Measurements from ENCODE around the gene RAB26.

GRCh38 chr16:2121853-2122252 lies 26.6 kb upstream of the RAB26 start:
- TF ChIP-seq POLR2A (IDR thresholded peaks at IDR 0.05) (no peak), CTCF (IDR thresholded peaks at IDR 0.05) (no peak)
